Glutamatergic neuron (in vitro differentiated cells): ENCODE data around the gene PHLPP2. TPM values are rescaled to one million over a fixed set of nuclear protein-coding genes. Genes with fewer than 3 reads are reported as not detected.
A peak's percentile ranks its signal among the peaks of the same experiment; 100 is the strongest.

Source experiments
- DNase-seq: peaks from one replicate; pipeline ENCODE4 v3.0.0; 2022
- H3K27ac Mint-ChIP-seq: one replicate; pipeline ENCODE4 v1.8.0; 2020; ENCODE audit warnings: mild to moderate bottlenecking, mixed read lengths, inconsistent platforms; ENCODE audit not compliant: unreplicated experiment
- H3K27me3 Mint-ChIP-seq: one replicate; pipeline ENCODE4 v1.8.0; 2020; ENCODE audit warnings: mild to moderate bottlenecking, moderate library complexity, mixed read lengths, inconsistent platforms; ENCODE audit not compliant: unreplicated experiment
- H3K36me3 Mint-ChIP-seq: one replicate; pipeline ENCODE4 v1.8.0; 2020; ENCODE audit warnings: mild to moderate bottlenecking, mixed read lengths, inconsistent platforms; ENCODE audit not compliant: unreplicated experiment
- H3K4me1 Mint-ChIP-seq: one replicate; pipeline ENCODE4 v1.8.0; 2020; ENCODE audit warnings: mild to moderate bottlenecking, low read depth, mixed read lengths, inconsistent platforms; ENCODE audit not compliant: unreplicated experiment
- H3K4me3 Mint-ChIP-seq: one replicate; pipeline ENCODE4 v1.8.0; 2020; ENCODE audit warnings: mild to moderate bottlenecking, mixed read lengths, inconsistent platforms; ENCODE audit not compliant: unreplicated experiment
- H3K9me3 Mint-ChIP-seq: one replicate; pipeline ENCODE4 v1.8.0; 2020; ENCODE audit warnings: mild to moderate bottlenecking, moderate library complexity, mixed read lengths, inconsistent platforms; ENCODE audit not compliant: unreplicated experiment
- CTCF ChIP-seq: fragments of 200-600 bp; sonication (generic); IDR thresholded peaks from one replicate; pipeline ENCODE4 v1.5.0; 2021; ENCODE audit not compliant: partially characterized antibody, unreplicated experiment
- total RNA-seq: library from RNA; stranded (reverse); fragmentation: NEBNext Ultra II Directional; extraction: Animal tissue kit (Norgen Biotek cat#: 25700); gene quantifications from one replicate; pipeline ENCODE4 v1.2.1, GENCODE V29; 2021; ENCODE audit not compliant: unreplicated experiment

PHLPP2 gene
- total RNA-seq, 1 donor from 2014 or later: 8.1 TPM

GRCh38 chr16:71659471-71659870 lies 65.0 kb downstream of the PHLPP2 start:
- H3K9me3 Mint-ChIP-seq: peaks cover 2% of the 10 kb centered on the region
- H3K36me3 Mint-ChIP-seq: peaks cover 7% of the 10 kb centered on the region
- H3K4me3 Mint-ChIP-seq: no peak overlapping the region
- DNase-seq: no peak
- H3K27me3 Mint-ChIP-seq: no peaks in the 10 kb centered on the region
- no peak for TF ChIP-seq CTCF
- H3K4me1 Mint-ChIP-seq: no peaks in the 10 kb centered on the region
- H3K27ac Mint-ChIP-seq: no peak overlapping the region

DNA sequence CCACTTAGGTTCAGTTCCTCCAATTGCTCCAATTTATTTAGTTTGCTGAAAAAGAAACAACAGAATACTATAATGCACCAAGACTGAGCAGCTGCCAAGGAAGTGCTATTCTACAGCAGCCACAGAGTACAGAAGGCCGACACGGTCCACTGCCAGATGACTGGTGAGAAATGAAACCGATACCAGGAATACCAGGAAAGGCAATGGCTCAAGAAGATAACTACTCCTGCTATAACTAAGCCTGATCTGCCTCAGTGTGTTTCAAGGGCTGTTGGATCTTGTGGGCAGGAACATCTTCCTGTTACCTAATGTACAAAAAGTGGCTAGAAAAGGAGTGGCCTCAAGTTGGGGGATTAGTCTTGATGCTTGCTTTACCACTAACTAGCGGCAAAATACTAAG lies 65.7 kb downstream of the PHLPP2 start:
- Mint-ChIP-seq H3K36me3 (peaks cover 7% of the 10 kb centered on the region), H3K9me3 (peaks cover 2% of the 10 kb centered on the region), H3K27me3 (no peaks in the 10 kb centered on the region), H3K4me1 (no peaks in the 10 kb centered on the region), H3K4me3 (no peak overlapping the region), H3K27ac (no peak overlapping the region)
- DNase-seq: no peak
- TF ChIP-seq CTCF: no peak

GRCh38 chr16:71649704-71650103 lies 74.8 kb downstream of the PHLPP2 start:
- TF ChIP-seq CTCF: no peak
- no peak for DNase-seq
- H3K4me1 Mint-ChIP-seq: peaks cover 23% of the 10 kb centered on the region
- no peaks in the 10 kb centered on the region for H3K36me3 Mint-ChIP-seq
- peaks cover 4% of the 10 kb centered on the region for H3K27me3 Mint-ChIP-seq
- H3K9me3 Mint-ChIP-seq: no peaks in the 10 kb centered on the region
- no peak overlapping the region for H3K27ac Mint-ChIP-seq
- H3K4me3 Mint-ChIP-seq: no peak overlapping the region

DNA sequence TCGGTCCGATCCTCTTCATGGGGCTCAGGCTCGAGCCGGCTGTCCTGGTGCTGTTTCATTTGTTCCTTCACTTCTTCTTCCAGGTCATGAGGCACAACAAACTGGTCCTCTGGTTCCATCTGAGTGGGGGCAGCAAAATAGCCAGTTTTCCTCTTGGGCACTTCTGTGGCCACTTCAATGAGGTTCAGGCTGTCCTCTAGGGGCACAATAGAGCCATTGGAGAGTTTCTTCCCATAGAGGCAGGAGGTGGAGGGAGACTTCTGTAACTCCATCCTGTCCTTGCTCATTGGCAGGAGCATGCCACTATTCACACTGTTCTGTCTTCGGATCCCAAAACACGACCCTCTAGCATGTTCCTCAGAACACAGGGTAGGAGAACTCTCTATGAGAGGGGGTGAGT lies 75.6 kb downstream of the PHLPP2 start:
- TF ChIP-seq CTCF: no peak
- H3K9me3 Mint-ChIP-seq: no peaks in the 10 kb centered on the region
- H3K4me1 Mint-ChIP-seq: peaks cover 23% of the 10 kb centered on the region
- no peaks in the 10 kb centered on the region for H3K36me3 Mint-ChIP-seq
- H3K27me3 Mint-ChIP-seq: peaks cover 4% of the 10 kb centered on the region
- H3K27ac Mint-ChIP-seq: peak overlapping the region; percentile 52
- H3K4me3 Mint-ChIP-seq: peak overlapping the region; percentile 34
- DNase-seq: no peak

DNA sequence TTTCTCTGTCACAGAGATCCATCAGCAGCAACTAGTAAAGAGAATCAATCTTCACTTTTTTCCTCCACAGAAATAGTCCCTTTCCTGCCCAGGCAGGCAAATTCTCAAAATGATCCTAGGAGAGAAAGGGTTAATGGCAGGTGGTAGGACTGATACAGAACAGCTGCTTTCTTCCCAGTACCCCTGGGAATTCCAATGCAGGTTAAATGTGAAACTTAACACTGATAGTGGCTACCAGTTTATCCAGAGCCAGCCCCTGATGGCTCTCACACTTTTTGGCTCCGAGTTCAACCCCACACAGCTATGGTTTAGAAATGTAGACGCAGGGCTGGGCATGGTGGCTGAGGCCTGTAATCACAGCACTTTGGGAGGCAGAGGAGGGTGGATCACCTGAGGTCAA lies 76.3 kb downstream of the PHLPP2 start:
- TF ChIP-seq CTCF: no peak
- Mint-ChIP-seq H3K27ac (peak overlapping the region; percentile 33), H3K4me3 (no peak overlapping the region), H3K27me3 (peaks cover 4% of the 10 kb centered on the region), H3K36me3 (no peaks in the 10 kb centered on the region), H3K9me3 (no peaks in the 10 kb centered on the region), H3K4me1 (peaks cover 23% of the 10 kb centered on the region)
- DNase-seq: no peak
